Kidney (tissue), 14 donors: Measurements from ENCODE around the gene MMP13. TPM values are rescaled to one million over a fixed set of nuclear protein-coding genes. Genes with fewer than 3 reads are reported as not detected.
"Not testable (repeated sequence)": the region's sequence is repeated elsewhere in the genome, so short reads cannot be mapped to it uniquely, and the experiment has no call there.

Source experiments
- DNase-seq, 5 donors: peaks; one replicate each; pipeline ENCODE4 v3.0.0-alpha.2; 2013 to 2020
- FAIRE-seq: peaks from 2 replicates; lab custom pipeline; 2012; peaks lifted over from hg19 to GRCh38; lab: Jason Lieb, UNC
- H3K27ac ChIP-seq, 2 donors: one replicate each; pipeline ENCODE4 v1.7.0; 2013; ENCODE audit warnings: low read depth in 2 of 2, low read length in 2 of 2, inconsistent platforms in 1 of 2
- H3K27me3 ChIP-seq: one replicate; pipeline ENCODE4 v1.7.1; 2013; ENCODE audit warnings: low read length, inconsistent platforms; ENCODE audit not compliant: control insufficient read depth, insufficient read depth
- H3K36me3 ChIP-seq, 3 donors: one replicate each; pipeline versions ENCODE4 v1.7.0 to v1.7.1; 2013; ENCODE audit warnings: low read length in 3 of 3, control low read depth in 1 of 3, inconsistent platforms in 1 of 3; ENCODE audit not compliant: insufficient read depth in 3 of 3, control insufficient read depth in 2 of 3
- H3K4me1 ChIP-seq, 3 donors: one replicate each; pipeline versions ENCODE4 v1.7.0 to v1.7.1; 2013; ENCODE audit warnings: low read length in 3 of 3, inconsistent platforms in 1 of 3, low read depth in 1 of 3; ENCODE audit not compliant: control insufficient read depth in 2 of 3, insufficient read depth in 2 of 3
- H3K4me3 ChIP-seq, 3 donors: one replicate each; pipeline versions ENCODE4 v1.7.0 to v1.8.1; 2013; ENCODE audit warnings: low read length in 3 of 3, control low read depth in 1 of 3, inconsistent platforms in 1 of 3
- H3K9ac ChIP-seq, 3 donors: one replicate each; pipeline versions ENCODE4 v1.7.0 to v1.7.1; 2013; ENCODE audit warnings: low read length in 3 of 3, control low read depth in 1 of 3, inconsistent platforms in 1 of 3
- H3K9me3 ChIP-seq, 3 donors: one replicate each; pipeline versions ENCODE4 v1.7.0 to v1.7.1; 2013; ENCODE audit warnings: low read length in 3 of 3, control low read depth in 1 of 3, inconsistent platforms in 1 of 3; ENCODE audit not compliant: control insufficient read depth in 2 of 3, insufficient read depth in 1 of 3
- CTCF ChIP-seq: IDR thresholded peaks from 3 replicates; pipeline ENCODE4 v1.5.1; 2012; ENCODE audit warnings: mild to moderate bottlenecking, moderate library complexity, borderline replicate concordance; ENCODE audit not compliant: insufficient read depth; ENCODE audit errors: extremely low read depth
- intact Hi-C: fragments of 100-400 bp; cut with DNase I; formaldehyde crosslinking; loops from one replicate; pipeline ENCODE4 v1.11.1; 2022
- polyA plus RNA-seq: library from polyadenylated mRNA; stranded (reverse); fragments of 350-450 nt; fragmentation: Illumina TruSeq; extraction: RNeasy Lipid Tissue Mini Kit (QIAGEN cat#74804); gene quantifications from one replicate; pipeline ENCODE4 v1.2.3, GENCODE V29; 2014; ENCODE audit warnings: low read depth, low replicate concordance; ENCODE audit not compliant: insufficient read depth
- total RNA-seq: library from RNA; stranded (reverse); fragmentation: NEBNext Ultra II Directional; extraction: Animal tissue kit (Norgen Biotek cat#: 25700); gene quantifications from one replicate; pipeline ENCODE4 v1.2.1, GENCODE V29; 2021
- donor health status: control.
- donor health status: control.
- donor health status: control.
- donor health status: control.
- donor health status: control.
- donor health status: DM: yes; HTN: yes; CAD: no.
- donor health status: Normal renal cell carcinoma (clear cell type).

Gene MMP13
- total and polyA plus RNA-seq, 2 donors from 2014 or later = not detected

GRCh38 chr11:102983486-102983885 lies 28.0 kb upstream of the MMP13 start:
- H3K4me3 ChIP-seq = no peak overlapping the region
- H3K9ac ChIP-seq = no peak overlapping the region
- H3K27me3 ChIP-seq = no peaks in the 10 kb centered on the region
- no peaks in the 10 kb centered on the region for H3K36me3 ChIP-seq
- intact Hi-C loops = no loop called here
- DNase-seq (no peak), FAIRE-seq (no peak)
- no peak overlapping the region for H3K27ac ChIP-seq
- no peak for TF ChIP-seq CTCF
- no peaks in the 10 kb centered on the region for H3K9me3 ChIP-seq
- H3K4me1 ChIP-seq = no peaks in the 10 kb centered on the region

GRCh38 chr11:102981324-102981910 lies 25.9 kb upstream of the MMP13 start:
- Histone ChIP-seq H3K9ac (no peak overlapping the region), H3K27ac (no peak overlapping the region), H3K27me3 (no peaks in the 10 kb centered on the region), H3K36me3 (no peaks in the 10 kb centered on the region), H3K4me3 (no peak overlapping the region), H3K9me3 (no peaks in the 10 kb centered on the region), H3K4me1 (no peaks in the 10 kb centered on the region)
- TF ChIP-seq CTCF = no peak
- FAIRE-seq = no peak
- intact Hi-C loops = no loop called here
- DNase-seq = no peak

- Histone ChIP-seq H3K9me3 (no peaks in the 10 kb centered on the region), H3K27me3 (no peaks in the 10 kb centered on the region), H3K4me1 (no peaks in the 10 kb centered on the region), H3K36me3 (no peaks in the 10 kb centered on the region), H3K4me3 (no peak overlapping the region), H3K27ac (no peak overlapping the region), H3K9ac (no peak overlapping the region)
- intact Hi-C loops = no loop called here
- FAIRE-seq (no peak), DNase-seq (no peak)
- TF ChIP-seq CTCF = no peak
Measured at GRCh38 chr11:102974552-102975280, 19.2 kb upstream of the MMP13 start.

GRCh38 chr11:102973698-102974097 lies 18.2 kb upstream of the MMP13 start:
- DNase-seq, FAIRE-seq, H3K27ac ChIP-seq, H3K9ac ChIP-seq, H3K27me3 ChIP-seq, H3K36me3 ChIP-seq, H3K4me1 ChIP-seq, H3K9me3 ChIP-seq, H3K4me3 ChIP-seq, intact Hi-C loops: not testable (repeated sequence)
